NOMO-1 treated with DMSO at 0.1 percent for 48 hours (cell line): ENCODE measurements around the gene CDH19.
"Not testable (repeated sequence)": the region's sequence is repeated elsewhere in the genome, so short reads cannot be mapped to it uniquely, and the experiment has no call there.

Experiments used
- DNase-seq: peaks from one replicate; lab custom pipeline; 2025; ENCODE audit not compliant: unreplicated experiment; lab: John Stamatoyannopoulos, UW

The CDH19 gene

DNA sequence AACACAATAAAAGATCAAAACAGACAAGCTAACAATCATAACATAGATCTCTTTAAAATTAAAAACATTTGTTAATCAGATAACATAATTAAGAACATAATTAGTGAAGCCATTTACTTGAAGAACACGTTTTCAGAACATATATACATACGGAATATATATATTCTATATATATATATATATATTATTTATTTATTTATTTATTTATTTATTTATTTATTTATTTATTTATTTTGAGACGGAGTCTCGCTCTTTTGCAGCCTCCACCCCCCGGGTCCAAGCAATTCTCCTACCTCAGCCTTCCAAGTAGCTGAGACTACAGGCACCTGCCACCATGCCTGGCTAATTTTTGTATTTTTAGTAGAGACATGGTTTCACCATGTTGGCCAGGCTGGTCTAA is 137.7 kb downstream of the CDH19 start:
- DNase-seq, result not testable (repeated sequence)

DNA sequence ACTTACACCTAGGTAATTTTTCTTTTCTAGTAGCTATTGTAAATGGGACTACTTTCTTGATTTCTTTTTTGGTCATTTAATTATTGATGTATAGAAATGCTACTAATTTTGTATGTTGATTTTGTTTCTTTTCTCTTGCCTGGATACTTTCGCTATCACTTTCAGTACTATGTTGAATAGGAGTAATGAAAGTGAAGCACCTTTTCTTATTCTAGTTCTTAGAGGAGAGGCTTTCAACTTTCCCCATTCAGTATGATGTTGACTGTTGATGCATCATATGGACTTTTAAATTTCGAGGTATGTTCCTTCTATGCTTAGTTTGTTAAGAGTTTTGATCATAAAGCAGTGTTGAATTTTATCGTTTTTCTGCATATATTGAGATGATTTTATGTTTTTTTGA is 142.5 kb downstream of the CDH19 start:
- no peak for DNase-seq

DNA sequence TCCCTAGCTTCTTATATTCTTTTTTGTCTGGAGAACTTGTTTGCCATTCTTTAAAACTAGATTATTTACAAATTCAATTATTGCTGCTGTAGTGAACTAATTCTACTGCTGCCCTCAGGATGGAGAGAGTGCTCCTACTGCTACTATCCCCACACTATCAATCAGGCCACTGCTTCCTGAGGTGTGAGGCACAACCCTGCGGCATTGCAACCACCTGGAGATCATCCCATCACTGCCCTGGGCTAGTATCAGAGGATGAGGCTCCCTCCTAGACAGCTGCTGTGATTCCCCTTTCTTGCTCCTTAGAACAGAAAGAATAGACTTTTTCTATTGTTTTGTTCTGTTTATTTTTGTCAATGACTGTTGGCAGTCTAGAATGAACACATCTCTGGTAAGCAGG is 146.6 kb downstream of the CDH19 start:
- DNase-seq, result no peak
